ENCODE data around the gene EVX2.

DNA sequence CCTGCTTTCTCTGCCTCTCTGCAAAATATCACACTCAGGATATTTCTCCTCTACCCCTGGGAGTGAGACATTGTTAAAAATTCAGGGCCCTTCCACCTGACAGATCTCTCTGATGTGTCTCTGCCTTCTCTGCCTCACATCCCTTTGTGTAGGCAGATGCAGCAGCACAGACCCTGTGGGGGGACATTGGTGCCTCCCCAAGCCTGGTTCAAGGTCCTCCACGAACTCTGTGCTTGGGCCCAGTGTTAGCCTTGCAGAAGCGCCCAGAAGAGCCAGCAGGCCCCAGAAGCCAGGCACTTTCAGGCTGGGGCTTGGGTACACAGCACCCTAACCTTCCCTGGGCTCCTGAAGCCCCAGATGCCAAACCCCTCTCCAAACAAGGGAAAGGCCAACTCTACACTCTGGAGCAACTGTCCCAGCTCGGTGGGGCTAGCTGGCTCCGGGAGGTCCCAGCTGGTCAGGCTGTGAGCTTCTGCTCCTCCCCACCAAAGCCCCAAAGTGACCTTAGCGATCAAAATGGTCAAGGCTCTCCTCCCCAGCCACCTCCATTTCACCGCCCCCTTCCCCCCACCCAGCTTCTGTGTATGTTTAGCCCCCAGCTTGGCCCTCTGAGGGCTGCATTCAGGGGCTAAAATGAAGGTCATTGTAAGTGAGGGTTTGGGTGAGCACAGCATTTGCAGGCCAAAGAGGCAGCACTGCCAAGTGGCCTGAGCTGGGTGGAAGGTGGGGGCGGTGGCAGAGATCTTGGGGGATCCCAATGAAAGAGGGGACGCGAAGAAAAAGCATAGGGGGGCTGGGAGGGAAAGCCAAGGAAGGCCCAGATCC is 41.4 kb upstream of the EVX2 start:
- TF ChIP-seq, protein P1, sequence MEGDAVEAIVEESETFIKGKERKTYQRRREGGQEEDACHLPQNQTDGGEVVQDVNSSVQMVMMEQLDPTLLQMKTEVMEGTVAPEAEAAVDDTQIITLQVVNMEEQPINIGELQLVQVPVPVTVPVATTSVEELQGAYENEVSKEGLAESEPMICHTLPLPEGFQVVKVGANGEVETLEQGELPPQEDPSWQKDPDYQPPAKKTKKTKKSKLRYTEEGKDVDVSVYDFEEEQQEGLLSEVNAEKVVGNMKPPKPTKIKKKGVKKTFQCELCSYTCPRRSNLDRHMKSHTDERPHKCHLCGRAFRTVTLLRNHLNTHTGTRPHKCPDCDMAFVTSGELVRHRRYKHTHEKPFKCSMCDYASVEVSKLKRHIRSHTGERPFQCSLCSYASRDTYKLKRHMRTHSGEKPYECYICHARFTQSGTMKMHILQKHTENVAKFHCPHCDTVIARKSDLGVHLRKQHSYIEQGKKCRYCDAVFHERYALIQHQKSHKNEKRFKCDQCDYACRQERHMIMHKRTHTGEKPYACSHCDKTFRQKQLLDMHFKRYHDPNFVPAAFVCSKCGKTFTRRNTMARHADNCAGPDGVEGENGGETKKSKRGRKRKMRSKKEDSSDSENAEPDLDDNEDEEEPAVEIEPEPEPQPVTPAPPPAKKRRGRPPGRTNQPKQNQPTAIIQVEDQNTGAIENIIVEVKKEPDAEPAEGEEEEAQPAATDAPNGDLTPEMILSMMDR (IDR thresholded peaks at IDR 0.05), result no peak
- no peak for TF ChIP-seq POLR2A (IDR thresholded peaks at IDR 0.05)

All from Peyer's patch (tissue), 4 donors.